ENCODE results near the gene PSMD1.
"Not testable (repeated sequence)": the region's sequence is repeated elsewhere in the genome, so short reads cannot be mapped to it uniquely, and the experiment has no call there.

Gene PSMD1

DNA sequence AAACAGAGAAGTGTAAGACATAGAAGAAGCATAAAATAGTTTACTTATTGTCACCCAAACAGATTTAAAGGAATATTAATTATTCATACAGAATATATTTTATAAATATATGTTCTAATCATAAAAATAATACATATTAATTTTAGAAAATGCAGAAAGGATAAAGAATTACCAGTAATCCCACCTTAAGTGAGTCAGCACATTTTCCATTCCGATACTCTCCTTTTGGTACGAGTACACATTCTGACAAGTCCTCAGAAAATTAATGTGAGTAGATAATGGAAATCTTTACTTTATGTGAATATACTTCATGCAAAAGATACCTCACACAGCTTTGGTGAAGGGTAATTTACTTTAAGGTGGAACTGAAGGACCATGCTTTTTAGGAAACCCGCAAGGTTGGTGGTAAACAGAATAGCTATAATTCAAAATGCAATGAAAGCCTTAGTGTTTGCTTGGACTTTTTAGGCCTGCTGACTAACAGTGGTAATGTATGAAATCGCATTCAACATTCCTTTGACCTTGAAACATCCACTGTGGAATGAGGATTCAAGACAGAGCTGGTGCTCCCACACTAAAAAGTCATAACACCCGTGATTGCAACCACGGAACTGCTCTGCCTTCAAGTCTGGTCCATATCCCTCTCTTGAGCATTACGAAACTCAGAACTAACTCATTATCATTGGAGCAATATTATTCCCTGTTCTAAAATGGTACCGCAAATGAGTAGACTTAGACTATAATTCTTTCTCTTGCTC is 96.3 kb downstream of the PSMD1 start:
- DNase-seq (ENCODE audit: low read depth in 2 of 2), result no peak

GRCh38 chr2:231159306-231159705 is 102.6 kb downstream of the PSMD1 start:
- no peak for DNase-seq (ENCODE audit: low read depth in 2 of 2)

DNA sequence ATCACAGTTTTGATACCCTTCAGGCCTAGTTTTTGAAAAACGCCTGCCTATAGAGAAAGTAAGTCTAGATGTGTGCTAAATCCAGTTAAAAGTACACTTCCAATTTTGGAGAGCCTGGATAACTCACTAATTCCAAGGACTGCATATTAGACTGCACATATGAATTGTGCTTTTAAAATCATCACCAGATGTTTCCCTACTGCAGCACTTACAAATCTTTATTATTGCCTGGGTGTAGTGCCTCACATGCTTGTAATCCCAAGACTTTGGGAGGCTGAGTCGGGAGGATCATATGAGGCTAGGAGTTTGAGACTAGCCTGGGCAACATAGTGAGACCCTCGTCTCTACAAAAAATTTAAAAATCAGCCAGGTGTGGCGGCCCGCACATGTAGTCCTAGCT is 104.0 kb downstream of the PSMD1 start:
- DNase-seq (ENCODE audit: low read depth in 2 of 2), result no peak

DNA sequence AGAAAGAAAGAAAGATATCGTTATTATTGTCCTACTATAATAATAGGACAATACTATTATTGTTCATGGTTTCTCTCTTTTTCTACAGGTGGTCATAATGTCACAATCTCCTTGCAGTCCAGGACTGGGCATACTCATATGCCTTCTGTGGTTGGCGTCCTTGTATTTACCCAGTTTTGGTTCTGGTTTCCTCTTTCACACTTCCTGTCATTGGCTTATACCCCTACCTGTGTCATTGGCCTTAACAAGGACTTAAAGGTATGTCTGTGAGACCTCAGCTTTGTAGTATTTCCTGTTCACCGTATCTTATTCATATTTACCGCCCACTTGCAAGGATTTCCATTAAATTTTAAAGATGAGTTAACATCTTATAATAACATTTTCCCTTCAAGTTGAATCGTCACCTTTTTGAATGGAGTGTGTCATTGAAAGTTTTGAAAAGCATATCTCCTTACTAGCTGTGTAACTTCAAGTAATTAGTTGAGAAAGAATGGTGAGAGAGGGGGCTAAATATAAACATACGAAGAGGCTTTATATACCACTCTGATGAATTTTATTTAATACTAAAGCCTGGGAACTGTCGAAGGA is 104.7 kb downstream of the PSMD1 start:
- no peak for DNase-seq (ENCODE audit: low read depth in 2 of 2)

DNA sequence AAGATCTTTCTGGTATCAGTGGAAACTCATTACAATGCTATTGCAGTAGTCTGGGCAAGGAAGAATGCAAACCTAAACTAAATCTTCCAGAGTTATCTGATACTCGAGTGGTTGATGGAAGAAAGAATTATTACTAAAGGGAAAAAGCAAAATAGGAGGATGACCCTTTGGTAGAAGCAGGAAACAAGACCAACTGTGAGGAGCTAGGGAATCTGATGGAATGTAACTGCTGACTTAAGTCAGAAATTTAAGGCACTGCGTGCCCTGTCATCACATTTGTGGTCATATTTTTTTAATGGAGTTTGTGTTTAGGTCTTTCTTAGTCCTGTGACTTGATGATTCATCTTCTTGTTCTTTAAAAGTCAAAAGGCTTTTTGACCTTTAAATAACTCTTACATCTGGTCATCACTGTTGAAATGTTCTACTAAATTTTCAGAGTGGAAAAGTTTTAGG is 105.2 kb downstream of the PSMD1 start:
- no peak for DNase-seq (ENCODE audit: low read depth in 2 of 2)

DNA sequence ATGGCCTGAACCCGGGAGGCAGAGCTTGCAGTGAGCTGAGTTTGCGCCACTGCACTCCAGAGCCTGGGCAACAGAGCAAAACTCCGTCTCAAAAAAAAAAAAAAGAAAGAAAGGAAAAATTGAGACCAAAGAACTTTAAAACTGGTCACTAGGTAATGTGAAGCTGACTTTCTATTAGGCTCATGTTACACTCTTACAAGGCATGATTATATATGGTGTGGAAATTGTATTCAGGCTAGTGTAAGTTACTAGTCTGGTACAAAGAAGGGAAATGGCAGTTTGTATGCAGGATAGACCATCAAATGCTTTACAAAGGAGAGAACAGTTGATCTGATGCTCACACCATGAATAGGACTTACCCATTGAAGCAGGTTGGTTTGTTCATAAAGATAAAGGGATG is 106.3 kb downstream of the PSMD1 start:
- DNase-seq (ENCODE audit: low read depth in 2 of 2), result no peak

GRCh38 chr2:231163414-231164095 is 106.9 kb downstream of the PSMD1 start:
- no peak for DNase-seq (ENCODE audit: low read depth in 2 of 2)

- no peak for DNase-seq (ENCODE audit: low read depth in 2 of 2)
Measured at GRCh38 chr2:231167745-231168459, 111.2 kb downstream of the PSMD1 start.

GRCh38 chr2:231168460-231169139 is 111.9 kb downstream of the PSMD1 start:
- DNase-seq (ENCODE audit: low read depth in 2 of 2), result no peak

DNA sequence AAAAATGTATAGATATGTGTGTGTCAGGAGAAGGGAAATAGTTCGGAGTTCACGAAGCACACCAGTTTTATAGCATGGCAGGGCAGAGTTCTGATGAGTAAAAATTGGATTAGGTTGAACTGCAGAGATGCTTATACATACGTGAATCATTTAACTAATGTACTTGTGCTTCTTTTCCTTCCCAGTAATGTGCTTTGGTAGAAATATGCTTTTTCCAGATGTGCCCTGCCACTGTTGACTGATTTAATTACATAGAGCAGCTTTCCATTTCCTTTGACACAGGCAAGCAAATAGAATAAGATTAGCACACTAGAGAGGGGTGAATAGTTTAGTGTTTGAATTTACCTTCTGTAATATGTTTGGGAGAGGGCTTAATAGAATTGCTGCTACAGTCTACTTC is 112.8 kb downstream of the PSMD1 start:
- no peak for DNase-seq (ENCODE audit: low read depth in 2 of 2)

GRCh38 chr2:231170055-231170454 is 113.4 kb downstream of the PSMD1 start:
- no peak for DNase-seq (ENCODE audit: low read depth in 2 of 2)

- DNase-seq (ENCODE audit: low read depth in 2 of 2), result no peak
Measured at GRCh38 chr2:231172025-231172424, 115.4 kb downstream of the PSMD1 start.

- DNase-seq (ENCODE audit: low read depth in 2 of 2), result no peak
Measured at GRCh38 chr2:231174211-231174651, 117.6 kb downstream of the PSMD1 start.

DNA sequence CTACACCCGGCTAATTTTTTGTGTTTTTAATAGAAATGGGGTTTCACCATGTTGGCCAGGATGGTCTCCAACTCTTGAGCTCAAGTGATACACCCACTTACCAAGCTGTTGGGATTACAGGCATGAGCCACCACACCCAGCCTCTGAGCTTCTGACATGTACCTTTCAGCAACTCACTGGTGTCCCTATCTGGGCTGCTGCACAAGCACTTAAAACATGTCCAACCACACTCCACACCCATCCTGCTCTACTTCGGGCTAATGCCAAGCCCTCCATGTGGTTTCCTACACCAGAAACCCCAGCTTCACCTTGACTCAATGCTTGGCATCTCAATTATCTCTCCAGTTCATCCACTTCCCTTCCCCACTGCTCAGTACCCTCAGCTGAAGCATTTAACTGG is 119.4 kb downstream of the PSMD1 start:
- no peak for DNase-seq (ENCODE audit: low read depth in 2 of 2)

DNA sequence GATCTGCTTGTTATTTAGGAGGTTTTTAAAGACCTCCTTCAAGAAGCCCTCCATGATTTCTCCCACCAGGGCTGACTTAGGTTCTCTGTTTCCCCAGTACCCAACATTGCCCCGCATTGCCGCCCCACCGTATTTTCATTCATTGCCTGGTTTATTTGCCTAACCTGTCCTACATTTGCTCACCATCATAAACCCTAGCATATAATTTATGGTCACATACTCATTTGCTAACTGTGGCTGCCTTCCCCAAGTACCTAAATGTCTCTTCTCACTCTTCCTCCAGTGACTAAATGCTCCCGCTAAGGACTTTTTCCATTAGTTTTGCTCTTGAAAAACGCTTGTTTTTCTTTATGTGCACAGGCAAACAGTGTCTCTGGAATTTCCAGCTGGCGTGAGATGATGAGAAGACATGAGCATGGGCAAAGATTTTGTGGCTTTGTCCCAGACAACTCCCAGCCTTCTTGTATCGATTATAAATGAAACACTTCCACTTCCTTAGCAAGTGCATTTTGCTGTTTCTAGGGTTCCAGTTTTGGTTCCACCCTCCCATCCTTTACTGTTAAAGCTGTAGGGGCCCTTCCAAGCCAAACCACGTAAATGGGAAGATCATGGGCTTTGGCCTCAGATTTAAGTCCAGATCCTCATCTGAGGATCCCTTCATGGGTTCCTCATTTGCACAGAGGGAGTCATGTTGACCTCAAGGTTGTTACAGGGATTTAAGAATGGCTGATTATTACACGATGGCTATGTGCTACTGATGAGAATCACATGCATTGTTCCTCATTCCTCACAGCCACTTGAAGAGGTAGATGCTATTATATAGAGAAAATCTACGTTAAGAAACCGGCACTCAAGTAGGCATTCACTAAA is 120.7 kb downstream of the PSMD1 start:
- DNase-seq (ENCODE audit: low read depth in 2 of 2), result no peak

- DNase-seq (ENCODE audit: low read depth in 2 of 2), result not testable (repeated sequence)
Measured at GRCh38 chr2:231178805-231179204, 122.1 kb downstream of the PSMD1 start.

DNA sequence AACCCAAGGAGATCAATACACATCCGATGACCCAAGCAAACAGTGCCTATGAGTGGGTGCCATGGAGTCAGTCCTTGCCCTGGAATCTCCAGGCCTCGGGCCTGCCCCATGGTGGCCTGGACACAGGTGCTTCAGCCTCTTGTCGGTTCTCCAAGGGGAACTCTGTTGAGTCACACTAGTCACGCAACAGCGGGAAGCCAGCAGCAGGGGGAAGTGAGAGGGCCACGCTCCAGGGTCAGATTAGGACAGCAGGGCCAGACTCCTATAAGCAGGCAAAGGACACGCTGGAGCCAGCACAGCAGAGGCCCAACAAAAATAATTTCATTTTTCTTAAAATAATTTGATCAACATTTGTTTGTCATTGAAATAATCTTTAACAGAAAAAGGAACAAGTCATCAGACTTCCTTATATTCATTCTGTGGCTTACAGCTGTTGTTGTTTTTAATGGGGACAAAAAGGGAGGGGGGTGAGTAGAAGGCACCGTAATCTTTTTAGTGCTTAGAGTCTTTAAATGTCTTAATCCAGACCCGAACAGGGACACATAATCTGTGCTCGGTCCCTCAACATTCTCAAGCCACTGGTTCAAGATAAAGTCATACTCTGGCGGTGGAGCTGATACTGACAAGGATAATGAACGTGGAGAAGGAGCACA is 125.3 kb downstream of the PSMD1 start:
- no peak for DNase-seq (ENCODE audit: low read depth in 2 of 2)

GRCh38 chr2:231182513-231182899 is 125.8 kb downstream of the PSMD1 start:
- DNase-seq (ENCODE audit: low read depth in 2 of 2), result no peak

GRCh38 chr2:231183851-231184250 is 127.2 kb downstream of the PSMD1 start:
- DNase-seq (ENCODE audit: low read depth in 2 of 2), result no peak

GRCh38 chr2:231184319-231184718 is 127.7 kb downstream of the PSMD1 start:
- DNase-seq (ENCODE audit: low read depth in 2 of 2), result no peak

Measured in stimulated activated CD8-positive, alpha-beta memory T cell treated with anti-CD3 and anti-CD28 coated beads, Interleukin-2, amount 100 ng/mL, for 48 hours (primary cell).